HEK293 (cell line): ENCODE results near the gene IGFBP5.
A peak's percentile ranks its signal among the peaks of the same experiment; 100 is the strongest.

ENCODE experiments used
- CTCF ChIA-PET: fragments of 350-600 bp; formaldehyde crosslinking; extraction: SDS; loops from one replicate; lab custom pipeline; 2021; ENCODE audit warnings: antibody characterized with exemption; lab: Yijun Ruan, JAX
- POLR2A ChIA-PET: fragments of 300-600 bp; formaldehyde crosslinking; extraction: SDS; loops from one replicate; lab custom pipeline; 2020; ENCODE audit warnings: antibody characterized with exemption, inconsistent platforms; lab: Yijun Ruan, JAX
- H3K27ac ChIP-seq: fragments of 200-500 bp; sonication (Bioruptor generic); 2 replicates; pipeline ENCODE4 v1.5.1; 2014; ENCODE audit warnings: low read depth, low read length, control low read depth, inconsistent platforms; ENCODE audit errors: extremely low read depth
- H3K36me3 ChIP-seq, 2 experiments: fragments of 200-500 bp in 1 of 2; sonication (Bioruptor generic) in 1 of 2; 1 replicate in 1 of 2; 2 replicates in 1 of 2; pipeline ENCODE4 v1.5.1; 2014 to 2017; ENCODE audit warnings: inconsistent platforms in 2 of 2, low read length in 2 of 2; ENCODE audit not compliant: control insufficient read depth in 2 of 2, insufficient read depth in 1 of 2
- H3K4me1 ChIP-seq: fragments of 200-500 bp; sonication (Bioruptor generic); 2 replicates; pipeline ENCODE4 v1.5.1; 2014; ENCODE audit warnings: mild to moderate bottlenecking, low read length, inconsistent platforms; ENCODE audit not compliant: control insufficient read depth, insufficient read depth
- H3K4me3 ChIP-seq: 2 replicates; pipeline ENCODE4 v1.5.1; 2011; ENCODE audit warnings: low read depth, mild to moderate bottlenecking, control low read depth, low read length, moderate library complexity
- H3K9me3 ChIP-seq: fragments of 200-500 bp; sonication (Bioruptor generic); 2 replicates; pipeline ENCODE4 v1.5.1; 2014; ENCODE audit warnings: low read depth, low read length, inconsistent platforms; ENCODE audit not compliant: control insufficient read depth, insufficient read depth
- BCL11B ChIP-seq: fragments of 450-650 bp; formaldehyde crosslinking; IDR thresholded peaks from 2 replicates; pipeline ENCODE4 v1.5.1; 2016; ENCODE audit warnings: low read depth, missing biosample characterization, missing genetic modification characterization
- CTCF ChIP-seq: fragments of 450-650 bp; formaldehyde crosslinking; IDR thresholded peaks from 2 replicates; pipeline ENCODE4 v1.5.1; 2016; ENCODE audit warnings: missing biosample characterization, missing genetic modification characterization
- GFI1B ChIP-seq: fragments of 450-650 bp; formaldehyde crosslinking; IDR thresholded peaks from 2 replicates; pipeline ENCODE4 v1.5.1; 2016; ENCODE audit warnings: missing biosample characterization, missing genetic modification characterization
- KLF8 ChIP-seq: fragments of 450-650 bp; formaldehyde crosslinking; IDR thresholded peaks from 2 replicates; pipeline ENCODE4 v1.5.1; 2016; ENCODE audit warnings: missing biosample characterization, missing genetic modification characterization
- PATZ1 ChIP-seq: fragments of 450-650 bp; formaldehyde crosslinking; IDR thresholded peaks from 2 replicates; pipeline ENCODE4 v1.5.1; 2016; ENCODE audit warnings: missing biosample characterization, missing genetic modification characterization
- PRDM10 ChIP-seq: fragments of 450-650 bp; formaldehyde crosslinking; IDR thresholded peaks from 2 replicates; pipeline ENCODE4 v1.5.1; 2016; ENCODE audit warnings: missing biosample characterization, missing genetic modification characterization
- SCRT2 ChIP-seq: fragments of 450-650 bp; formaldehyde crosslinking; IDR thresholded peaks from 2 replicates; pipeline ENCODE4 v1.5.1; 2016; ENCODE audit warnings: missing biosample characterization, missing genetic modification characterization
- SP2 ChIP-seq: fragments of 450-650 bp; formaldehyde crosslinking; IDR thresholded peaks from 2 replicates; pipeline ENCODE4 v1.5.1; 2016; ENCODE audit warnings: missing biosample characterization, missing genetic modification characterization
- ZNF169 ChIP-seq: fragments of 450-650 bp; formaldehyde crosslinking; IDR thresholded peaks from 2 replicates; pipeline ENCODE4 v1.5.1; 2016; ENCODE audit warnings: missing biosample characterization, missing genetic modification characterization
- ZNF175 ChIP-seq: fragments of 450-650 bp; formaldehyde crosslinking; IDR thresholded peaks from 2 replicates; pipeline ENCODE4 v1.5.1; 2016; ENCODE audit warnings: missing biosample characterization, missing genetic modification characterization
- ZNF311 ChIP-seq: fragments of 450-650 bp; formaldehyde crosslinking; IDR thresholded peaks from 2 replicates; pipeline ENCODE4 v1.5.1; 2017; ENCODE audit warnings: missing biosample characterization, missing genetic modification characterization, borderline replicate concordance
- ZNF335 ChIP-seq: fragments of 450-650 bp; formaldehyde crosslinking; conservative IDR thresholded peaks from 2 replicates; pipeline ENCODE4 v1.5.1; 2016; ENCODE audit warnings: missing biosample characterization, missing genetic modification characterization
- ZNF391 ChIP-seq: fragments of 450-650 bp; formaldehyde crosslinking; IDR thresholded peaks from 2 replicates; pipeline ENCODE4 v1.5.1; 2016; ENCODE audit warnings: low read depth, missing biosample characterization, missing genetic modification characterization, borderline replicate concordance
- ZNF426 ChIP-seq: fragments of 450-650 bp; formaldehyde crosslinking; IDR thresholded peaks from 2 replicates; pipeline ENCODE4 v1.5.1; 2017; ENCODE audit warnings: missing biosample characterization, missing genetic modification characterization, mild to moderate bottlenecking, inconsistent platforms, moderate library complexity
- ZNF571 ChIP-seq: fragments of 450-650 bp; formaldehyde crosslinking; IDR thresholded peaks from 2 replicates; pipeline ENCODE4 v1.5.0; 2017; ENCODE audit warnings: missing biosample characterization, missing genetic modification characterization
- ZNF580 ChIP-seq: fragments of 450-650 bp; formaldehyde crosslinking; IDR thresholded peaks from 2 replicates; pipeline ENCODE4 v1.5.1; 2016; ENCODE audit warnings: missing biosample characterization, missing genetic modification characterization
- ZNF626 ChIP-seq: fragments of 450-650 bp; sonication (Bioruptor Pico); formaldehyde crosslinking; IDR thresholded peaks from 2 replicates; pipeline ENCODE4 v1.5.1; 2018; ENCODE audit warnings: missing biosample characterization, missing genetic modification characterization, inconsistent platforms
- ZNF639 ChIP-seq: fragments of 450-650 bp; formaldehyde crosslinking; IDR thresholded peaks from 2 replicates; pipeline ENCODE4 v1.5.1; 2016; ENCODE audit warnings: missing biosample characterization, missing genetic modification characterization
- ZNF670 ChIP-seq: fragments of 450-650 bp; formaldehyde crosslinking; IDR thresholded peaks from 2 replicates; pipeline ENCODE4 v1.5.1; 2016; ENCODE audit warnings: missing biosample characterization, missing genetic modification characterization, low read depth
- ZNF692 ChIP-seq: fragments of 450-650 bp; formaldehyde crosslinking; IDR thresholded peaks from 2 replicates; pipeline ENCODE4 v1.5.1; 2016; ENCODE audit warnings: missing biosample characterization, missing genetic modification characterization
- ZSCAN23 ChIP-seq: fragments of 450-650 bp; formaldehyde crosslinking; IDR thresholded peaks from 2 replicates; pipeline ENCODE4 v1.5.1; 2016; ENCODE audit warnings: missing biosample characterization, missing genetic modification characterization

The IGFBP5 gene

GRCh38 chr2:216696751-216697560 lies 1.6 kb upstream of the IGFBP5 start (continued):
- TF ChIP-seq ZNF626 (tag by site-specific recombination) (no peak), ZNF335 (tag by site-specific recombination) (peak; percentile 46), ZNF580 (tag by site-specific recombination) (no peak), PATZ1 (tag by site-specific recombination) (no peak)

GRCh38 chr2:216696321-216696720 lies 972 bp upstream of the IGFBP5 start:
- no peaks in the 10 kb centered on the region for H3K9me3 ChIP-seq
- ChIA-PET POLR2A (no interaction called here), CTCF (interaction anchor here (0.6 to 5.1 kb wide), 17 partner anchors 10 to 1017 kb away, joined by 3 to 31 read pairs (median 5); no protein-coding TSS in a partner anchor)
- peaks cover 47% of the 10 kb centered on the region for H3K4me1 ChIP-seq
- H3K4me3 ChIP-seq = no peak overlapping the region
- peak overlapping the region; percentile 94; the same call in 1 of the 2 replicates for H3K27ac ChIP-seq
- no peak for TF ChIP-seq GFI1B (tag by site-specific recombination)
- TF ChIP-seq ZNF626 (tag by site-specific recombination) = no peak
- TF ChIP-seq PRDM10 (tag by site-specific recombination) = peak; percentile 84; the same call in 1 of the 2 replicates
- peak; percentile 30 for TF ChIP-seq SP2 (tag by site-specific recombination)
- no peak for TF ChIP-seq ZNF391 (tag by site-specific recombination)
- H3K36me3 ChIP-seq = no peaks in the 10 kb centered on the region

- no peaks in the 10 kb centered on the region for H3K36me3 ChIP-seq
- CTCF ChIA-PET = interaction anchor here (0.6 to 3.2 kb wide), 18 partner anchors 8 to 1062 kb away, joined by 3 to 15 read pairs (median 4); no protein-coding TSS in a partner anchor
- peak overlapping the region; percentile 94 for H3K27ac ChIP-seq
- POLR2A ChIA-PET = interaction anchor here (0.6 to 1.5 kb wide), 7 partner anchors 9 to 1017 kb away, joined by 3 to 6 read pairs (median 3); no protein-coding TSS in a partner anchor
- H3K4me1 ChIP-seq = peaks cover 53% of the 10 kb centered on the region
- no peaks in the 10 kb centered on the region for H3K9me3 ChIP-seq
- peak overlapping the region; percentile 37 for H3K4me3 ChIP-seq
- no peak for TF ChIP-seq ZNF639 (tag by site-specific recombination)
- TF ChIP-seq ZSCAN23 = no peak
- no peak for TF ChIP-seq KLF8 (tag by site-specific recombination)
- TF ChIP-seq ZNF426 (tag by site-specific recombination) = no peak
- TF ChIP-seq CTCF (tag by site-specific recombination) = no peak
- no peak for TF ChIP-seq ZNF169 (tag by site-specific recombination)
- no peak for TF ChIP-seq ZNF692 (tag by site-specific recombination)
- no peak for TF ChIP-seq ZNF670 (tag by site-specific recombination)
- TF ChIP-seq ZNF311 (tag by site-specific recombination) = no peak
- peak; percentile 87 for TF ChIP-seq SCRT2
- no peak for TF ChIP-seq ZNF175
- TF ChIP-seq BCL11B = no peak
- no peak for TF ChIP-seq ZNF571 (tag by site-specific recombination)
These were observed 527 bp downstream of the IGFBP5 start for GRCh38 chr2:216694826-216695217.
